IMR-90 (cell line): Measurements from ENCODE around the gene INTS6L. TPM values are rescaled to one million over a fixed set of nuclear protein-coding genes. Genes with fewer than 3 reads are reported as not detected.

Experiments used
- ATAC-seq: fragments of 200-7000 bp; cut with Tn5 transposase; 2 replicates; pipeline ENCODE4 v1.9.1; 2020; ENCODE audit warnings: low read depth, mild to moderate bottlenecking, moderate library complexity
- BruUV-seq: library from RNA; stranded (reverse); fragments of 400-500 nt; replicated peaks from 2 replicates; lab custom pipeline; 2021; lab: Mats Ljungman, UMichigan
- CTCF ChIA-PET: fragments of 300-600 bp; formaldehyde crosslinking; extraction: SDS; loops from one replicate; lab custom pipeline; 2021; ENCODE audit warnings: antibody characterized with exemption; lab: Yijun Ruan, JAX
- POLR2A ChIA-PET: fragments of 300-600 bp; sonication (Branson Sonifier 250); formaldehyde crosslinking; loops from one replicate; lab custom pipeline; 2022; ENCODE audit warnings: antibody characterized with exemption; ENCODE audit not compliant: unreplicated experiment; lab: Charles Lee
- DNase-seq: peaks from one replicate; pipeline ENCODE4 v3.0.0; 2013
- H2AFZ ChIP-seq: replicated peaks from 2 replicates; pipeline ENCODE3; 2013; ENCODE audit warnings: low read length, mild to moderate bottlenecking; ENCODE audit not compliant: poor library complexity
- H2AK5ac ChIP-seq: 2 replicates; pipeline ENCODE4 v1.6.1; 2013; ENCODE audit warnings: low read depth, low read length, inconsistent platforms
- H2AK9ac ChIP-seq: replicated peaks from 2 replicates; pipeline ENCODE3; 2013; ENCODE audit warnings: mild to moderate bottlenecking, low read depth, low read length, moderate library complexity; ENCODE audit not compliant: poor library complexity
- H2BK120ac ChIP-seq: 2 replicates; pipeline ENCODE4 v1.6.1; 2013; ENCODE audit warnings: low read depth, low read length, inconsistent platforms
- H2BK15ac ChIP-seq: 3 replicates; pipeline ENCODE4 v1.6.1; 2013; ENCODE audit warnings: low read depth, low read length, inconsistent platforms
- H2BK20ac ChIP-seq: 2 replicates; pipeline ENCODE4 v1.6.1; 2013; ENCODE audit warnings: low read depth, mild to moderate bottlenecking, inconsistent platforms, low read length, moderate library complexity
- H2BK5ac ChIP-seq: 2 replicates; pipeline ENCODE4 v1.6.1; 2013; ENCODE audit warnings: mild to moderate bottlenecking, low read depth, low read length, inconsistent platforms; ENCODE audit not compliant: poor library complexity, severe bottlenecking
- H3K14ac ChIP-seq: replicated peaks from 2 replicates; pipeline ENCODE4 v1.6.1; 2013; ENCODE audit warnings: low read depth, low read length, inconsistent platforms
- H3K18ac ChIP-seq: 2 replicates; pipeline ENCODE4 v1.6.1; 2013; ENCODE audit warnings: low read depth, low read length, control low read depth
- H3K23ac ChIP-seq: 2 replicates; pipeline ENCODE4 v1.6.1; 2013; ENCODE audit warnings: low read depth, low read length, inconsistent platforms
- H3K27ac ChIP-seq: 2 replicates; pipeline ENCODE4 v1.5.1; 2013; ENCODE audit warnings: mild to moderate bottlenecking, control low read depth, low read length; ENCODE audit not compliant: insufficient read depth
- H3K27me3 ChIP-seq: 2 replicates; pipeline ENCODE4 v1.6.1; 2013; ENCODE audit warnings: low read length; ENCODE audit not compliant: control insufficient read depth, insufficient read depth
- H3K36me3 ChIP-seq: 2 replicates; pipeline ENCODE4 v1.6.1; 2013; ENCODE audit warnings: low read length, mixed read lengths; ENCODE audit not compliant: control insufficient read depth, insufficient read depth
- H3K4ac ChIP-seq: 2 replicates; pipeline ENCODE4 v1.6.1; 2013; ENCODE audit warnings: low read depth, low read length, inconsistent platforms
- H3K4me1 ChIP-seq: 2 replicates; pipeline ENCODE4 v1.6.1; 2013; ENCODE audit warnings: low read length, mixed read lengths; ENCODE audit not compliant: control insufficient read depth, insufficient read depth
- H3K4me2 ChIP-seq: 2 replicates; pipeline ENCODE4 v1.6.1; 2013; ENCODE audit warnings: low read depth, mild to moderate bottlenecking, control low read depth, low read length, moderate library complexity
- H3K4me3 ChIP-seq: 2 replicates; pipeline ENCODE4 v1.5.1; 2013; ENCODE audit warnings: low read depth, mild to moderate bottlenecking, control low read depth, low read length, moderate library complexity; ENCODE audit not compliant: insufficient read depth
- H3K56ac ChIP-seq: 2 replicates; pipeline ENCODE4 v1.6.1; 2013; ENCODE audit warnings: low read length, inconsistent platforms; ENCODE audit not compliant: insufficient read depth; ENCODE audit errors: extremely low read depth
- H3K79me1 ChIP-seq, 2 experiments: 2 replicates each; pipeline ENCODE4 v1.6.1; 2013; ENCODE audit warnings: low read length in 2 of 2, inconsistent platforms in 1 of 2, low read depth in 1 of 2
- H3K9ac ChIP-seq: 2 replicates; pipeline ENCODE4 v1.6.1; 2013; ENCODE audit warnings: low read depth, low read length, control low read depth
- H3K9me1 ChIP-seq: 2 replicates; pipeline ENCODE4 v1.6.1; 2013; ENCODE audit warnings: low read length, inconsistent platforms; ENCODE audit not compliant: insufficient read depth
- H3K9me3 ChIP-seq: 2 replicates; pipeline ENCODE4 v1.6.1; 2013; ENCODE audit warnings: low read length; ENCODE audit not compliant: control insufficient read depth, insufficient read depth
- H4K20me1 ChIP-seq: 2 replicates; pipeline ENCODE4 v1.6.1; 2013; ENCODE audit warnings: low read length, inconsistent platforms; ENCODE audit not compliant: insufficient read depth
- H4K5ac ChIP-seq: 2 replicates; pipeline ENCODE4 v1.6.1; 2013; ENCODE audit warnings: mild to moderate bottlenecking, low read depth, low read length, control low read depth
- H4K8ac ChIP-seq, 2 experiments: 2 replicates each; pipeline ENCODE4 v1.6.1; 2013; ENCODE audit warnings: low read depth in 2 of 2, low read length in 2 of 2, control low read depth in 1 of 2, inconsistent platforms in 1 of 2
- H4K91ac ChIP-seq: 2 replicates; pipeline ENCODE4 v1.6.1; 2013; ENCODE audit warnings: low read depth, low read length, inconsistent platforms; ENCODE audit not compliant: insufficient read depth
- BHLHE40 ChIP-seq: fragments of 150-350 bp; IDR thresholded peaks from 2 replicates; pipeline ENCODE4 v1.6.1; 2016; ENCODE audit warnings: mild to moderate bottlenecking, low read depth, low read length
- CEBPB ChIP-seq: IDR thresholded peaks from 2 replicates; pipeline ENCODE4 v1.6.1; 2012; ENCODE audit warnings: low read depth, low read length, improper control_type of control experiment
- CTCF ChIP-seq: conservative IDR thresholded peaks from 2 replicates; pipeline ENCODE4 v1.5.1; 2012; ENCODE audit warnings: mild to moderate bottlenecking, low read depth, low read length, improper control_type of control experiment
- ELK1 ChIP-seq: fragments of 150-350 bp; IDR thresholded peaks from 2 replicates; pipeline ENCODE4 v1.6.1; 2016; ENCODE audit warnings: low read depth, mild to moderate bottlenecking, low read length, moderate library complexity, borderline replicate concordance
- FOS ChIP-seq: fragments of 150-350 bp; IDR thresholded peaks from 2 replicates; pipeline ENCODE4 v1.6.1; 2016; ENCODE audit warnings: low read depth, low read length
- MAFK ChIP-seq: IDR thresholded peaks from 2 replicates; pipeline ENCODE4 v1.6.1; 2012; ENCODE audit warnings: low read depth, low read length, improper control_type of control experiment
- MAZ ChIP-seq: IDR thresholded peaks from 2 replicates; pipeline ENCODE4 v1.6.1; 2012; ENCODE audit warnings: low read depth, mild to moderate bottlenecking, low read length, improper control_type of control experiment, moderate library complexity, borderline replicate concordance
- MXI1 ChIP-seq: IDR thresholded peaks from 2 replicates; pipeline ENCODE4 v1.6.1; 2012; ENCODE audit warnings: low read depth, mild to moderate bottlenecking, low read length, moderate library complexity, borderline replicate concordance
- NFE2L2 ChIP-seq: fragments of 150-350 bp; IDR thresholded peaks from 2 replicates; pipeline ENCODE4 v1.6.1; 2016; ENCODE audit warnings: low read depth, mild to moderate bottlenecking, low read length
- POLR2A ChIP-seq: IDR thresholded peaks from 2 replicates; pipeline ENCODE4 v1.6.1; 2012; ENCODE audit warnings: mild to moderate bottlenecking, low read depth, low read length
- RAD21 ChIP-seq: IDR thresholded peaks from 2 replicates; pipeline ENCODE4 v1.6.1; 2012; ENCODE audit warnings: low read length, improper control_type of control experiment
- RCOR1 ChIP-seq: IDR thresholded peaks from 2 replicates; pipeline ENCODE4 v1.6.1; 2012; ENCODE audit warnings: mild to moderate bottlenecking, low read length, improper control_type of control experiment; ENCODE audit not compliant: insufficient replicate concordance
- RFX5 ChIP-seq: IDR thresholded peaks from 2 replicates; pipeline ENCODE4 v1.8.0; 2012; ENCODE audit warnings: low read depth, mild to moderate bottlenecking, low read length, moderate library complexity
- SMC3 ChIP-seq: fragments of 150-350 bp; IDR thresholded peaks from 2 replicates; pipeline ENCODE4 v1.6.1; 2016; ENCODE audit warnings: low read depth, mild to moderate bottlenecking, antibody characterized with exemption, low read length, moderate library complexity
- USF2 ChIP-seq: fragments of 150-350 bp; IDR thresholded peaks from 2 replicates; pipeline ENCODE4 v1.6.1; 2017; ENCODE audit warnings: mild to moderate bottlenecking, antibody characterized with exemption, low read length, low read depth
- dilution Hi-C: fragments of 300-500 bp; cut with HindIII; formaldehyde crosslinking; loops from one replicate; pipeline ENCODE4 v1.14.3; 2018; ENCODE audit warnings: low sequenced_read_pairs; ENCODE audit not compliant: unreplicated experiment
- in situ Hi-C: fragments of 300-500 bp; cut with MboI; formaldehyde crosslinking; loops from 3 replicates; pipeline ENCODE4 v1.14.3; 2019; ENCODE audit warnings: low sequenced_read_pairs, inconsistent platforms, mixed read lengths
- intact Hi-C: fragments of 100-400 bp; cut with micrococcal nuclease; formaldehyde crosslinking; loops from 2 replicates; pipeline ENCODE4 v1.10.0; 2022
- polyA plus RNA-seq, 3 experiments: library from polyadenylated mRNA; depleted of rRNA; stranded (reverse); fragments of >200 nt; gene quantifications; 2 replicates each; pipeline ENCODE4 v1.2.3, GENCODE V29; 2012; ENCODE audit warnings: low replicate concordance in 1 of 3
- total RNA-seq: library from RNA; depleted of rRNA; stranded (reverse); fragments of >200 nt; gene quantifications from 2 replicates; pipeline ENCODE4 v1.2.3, GENCODE V29; 2012

INTS6L gene
- total and polyA plus RNA-seq, 2 of the 4 experiments (the other 2 are of a cell fraction): 2.7 to 5.1 TPM

GRCh38 chrX:135505351-135505750 is 15.1 kb upstream of the INTS6L start:
- Histone ChIP-seq H2AK9ac (no peak overlapping the region), H3K9me3 (no peaks in the 10 kb centered on the region), H3K56ac (no peak overlapping the region), H3K4me1 (no peaks in the 10 kb centered on the region), H4K20me1 (no peaks in the 10 kb centered on the region), H3K18ac (no peak overlapping the region), H3K4me3 (no peak overlapping the region), H3K27ac (no peak overlapping the region), H2AK5ac (no peak overlapping the region), H2AFZ (no peak overlapping the region), H2BK20ac (no peak overlapping the region), H3K9ac (no peak overlapping the region), H3K27me3 (peaks cover 2% of the 10 kb centered on the region; the same call in 1 of the 2 replicates), H2BK120ac (no peak overlapping the region), H3K4ac (no peak overlapping the region), H4K91ac (no peak overlapping the region), H3K79me1 (no peaks in the 10 kb centered on the region), H4K8ac (no peak overlapping the region), H3K23ac (no peak overlapping the region), H3K4me2 (no peak overlapping the region), H2BK15ac (no peak overlapping the region), H4K5ac (no peak overlapping the region), H3K14ac (no peak overlapping the region), H3K9me1 (no peaks in the 10 kb centered on the region), H3K36me3 (no peaks in the 10 kb centered on the region), H2BK5ac (no peak overlapping the region)
- ChIA-PET POLR2A (interaction anchor here (0.5 to 0.7 kb wide), 3 partner anchors 199 to 1999 kb away, joined by 3 to 7 read pairs (median 3); no protein-coding TSS in a partner anchor), CTCF (no interaction called here)
- dilution Hi-C loops: no loop called here
- DNase-seq (peak; percentile 21), ATAC-seq (0 out of 2 replicates have a peak, but pooled peaks have one; percentile 37)
- TF ChIP-seq MAFK: no peak
- TF ChIP-seq USF2: no peak
- no peak for TF ChIP-seq POLR2A
- no peak for TF ChIP-seq RAD21
- TF ChIP-seq RFX5: no peak
- TF ChIP-seq ELK1: no peak
- TF ChIP-seq CTCF: no peak
- no peak for TF ChIP-seq MAZ
- no peak for TF ChIP-seq NFE2L2
- TF ChIP-seq RCOR1: no peak
- no peak for TF ChIP-seq MXI1
- no peak for TF ChIP-seq CEBPB
- no peak for TF ChIP-seq BHLHE40
- TF ChIP-seq FOS: no peak
- no peak for TF ChIP-seq SMC3
- intact Hi-C loops: no loop called here
- BruUV-seq: no TSS peak
- in situ Hi-C loops: no loop called here
